ENCODE results near the gene QPCT.

The QPCT gene

GRCh38 chr2:37325625-37326071 lies 18.8 kb upstream of the QPCT start:
- DNase-seq = no peak

- DNase-seq = no peak
Observed at GRCh38 chr2:37326285-37326684, 18.1 kb upstream of the QPCT start.

- no peak for DNase-seq
Observed at GRCh38 chr2:37326866-37327634, 17.4 kb upstream of the QPCT start.

GRCh38 chr2:37330681-37331080 lies 13.7 kb upstream of the QPCT start:
- no peak for DNase-seq

GRCh38 chr2:37332560-37332959 lies 11.9 kb upstream of the QPCT start:
- no peak for DNase-seq

GRCh38 chr2:37333256-37333655 lies 11.2 kb upstream of the QPCT start:
- DNase-seq = no peak

- no peak for DNase-seq
Observed at GRCh38 chr2:37335604-37336003, 8.8 kb upstream of the QPCT start.

GRCh38 chr2:37337620-37338280 lies 6.7 kb upstream of the QPCT start:
- DNase-seq = no peak

- DNase-seq = no peak
Observed at GRCh38 chr2:37338933-37339332, 5.5 kb upstream of the QPCT start.

- no peak for DNase-seq
Observed at GRCh38 chr2:37340637-37341036, 3.8 kb upstream of the QPCT start.

GRCh38 chr2:37342591-37343220 lies 1.7 kb upstream of the QPCT start:
- DNase-seq = no peak

- DNase-seq = no peak
Observed at GRCh38 chr2:37343537-37344434, 644 bp upstream of the QPCT start.

GRCh38 chr2:37348155-37348554 lies 3.7 kb downstream of the QPCT start:
- DNase-seq = no peak

- no peak for DNase-seq
Observed at GRCh38 chr2:37349231-37349860, 4.9 kb downstream of the QPCT start.

- no peak for DNase-seq
Observed at GRCh38 chr2:37350034-37350433, 5.6 kb downstream of the QPCT start.

GRCh38 chr2:37354531-37354930 lies 10.1 kb downstream of the QPCT start:
- DNase-seq = no peak

- DNase-seq = no peak
Observed at GRCh38 chr2:37355735-37356134, 11.3 kb downstream of the QPCT start.

- no peak for DNase-seq
Observed at GRCh38 chr2:37356299-37356698, 11.9 kb downstream of the QPCT start.

- no peak for DNase-seq
Observed at GRCh38 chr2:37357069-37357468, 12.6 kb downstream of the QPCT start.

- DNase-seq = no peak
Observed at GRCh38 chr2:37357530-37357929, 13.1 kb downstream of the QPCT start.

- DNase-seq = no peak
Observed at GRCh38 chr2:37358466-37358865, 14.0 kb downstream of the QPCT start.

- DNase-seq = no peak
Observed at GRCh38 chr2:37361216-37361815, 16.9 kb downstream of the QPCT start.

Data from NCI-H1694 treated with DMSO at 0.1 percent for 48 hours (cell line).